ENCODE data around the gene KRTAP12-2. TPM values are rescaled to one million over a fixed set of nuclear protein-coding genes. Genes with fewer than 3 reads are reported as not detected.

The KRTAP12-2 gene
- polyA plus RNA-seq, 1 experiment: not detected

- TF ChIP-seq CTCF (IDR thresholded peaks at IDR 0.05; ENCODE audit: insufficient read depth, low read depth, low read length): no peak
- CTCF ChIA-PET: no interaction called here
Observed at GRCh38 chr21:44702111-44702972, 35.6 kb upstream of the KRTAP12-2 start.

GRCh38 chr21:44701541-44701940, 34.8 kb upstream of the KRTAP12-2 start:
- no peak overlapping the region for H3K4me3 ChIP-seq (ENCODE audit: low read depth, low read length)
- no peak for TF ChIP-seq CTCF (IDR thresholded peaks at IDR 0.05; ENCODE audit: insufficient read depth, low read depth, low read length)
- ChIA-PET POLR2A (no interaction called here), CTCF (interaction anchor here (0.7 kb wide), 1 partner anchor 9 kb away, joined by 3 read pairs; no protein-coding TSS in a partner anchor)
- peaks cover 27% of the 10 kb centered on the region for H3K27me3 ChIP-seq (ENCODE audit: control insufficient read depth, insufficient read depth, low read length)
- DNase-seq (ENCODE audit: low read depth): no peak
- H3K36me3 ChIP-seq (ENCODE audit: control insufficient read depth, insufficient read depth, low read length): no peaks in the 10 kb centered on the region

More at GRCh38 chr21:44702111-44702972, 35.6 kb upstream of the KRTAP12-2 start:
- POLR2A ChIA-PET: no interaction called here
- peaks cover 28% of the 10 kb centered on the region for H3K27me3 ChIP-seq (ENCODE audit: control insufficient read depth, insufficient read depth, low read length)
- no peaks in the 10 kb centered on the region for H3K36me3 ChIP-seq (ENCODE audit: control insufficient read depth, insufficient read depth, low read length)
- no peak overlapping the region for H3K4me3 ChIP-seq (ENCODE audit: low read depth, low read length)
- DNase-seq (ENCODE audit: low read depth): no peak

GRCh38 chr21:44701023-44701400, 34.3 kb upstream of the KRTAP12-2 start:
- H3K36me3 ChIP-seq (ENCODE audit: control insufficient read depth, insufficient read depth, low read length): no peaks in the 10 kb centered on the region
- no peak overlapping the region for H3K4me3 ChIP-seq (ENCODE audit: low read depth, low read length)
- no peak for DNase-seq (ENCODE audit: low read depth)
- ChIA-PET CTCF (interaction anchor here (0.7 kb wide), 1 partner anchor 9 kb away, joined by 3 read pairs; no protein-coding TSS in a partner anchor), POLR2A (no interaction called here)
- peaks cover 24% of the 10 kb centered on the region for H3K27me3 ChIP-seq (ENCODE audit: control insufficient read depth, insufficient read depth, low read length)
- TF ChIP-seq CTCF (IDR thresholded peaks at IDR 0.05; ENCODE audit: insufficient read depth, low read depth, low read length): no peak

GRCh38 chr21:44700101-44701022, 33.6 kb upstream of the KRTAP12-2 start:
- no peak for TF ChIP-seq CTCF (IDR thresholded peaks at IDR 0.05; ENCODE audit: insufficient read depth, low read depth, low read length)
- ChIA-PET CTCF (no interaction called here), POLR2A (no interaction called here)
- no peak overlapping the region for H3K4me3 ChIP-seq (ENCODE audit: low read depth, low read length)
- DNase-seq (ENCODE audit: low read depth): no peak
- H3K36me3 ChIP-seq (ENCODE audit: control insufficient read depth, insufficient read depth, low read length): no peaks in the 10 kb centered on the region
- peaks cover 22% of the 10 kb centered on the region for H3K27me3 ChIP-seq (ENCODE audit: control insufficient read depth, insufficient read depth, low read length)

GRCh38 chr21:44699502-44700001, 32.8 kb upstream of the KRTAP12-2 start:
- CTCF ChIA-PET: no interaction called here
- no peak overlapping the region for H3K4me3 ChIP-seq (ENCODE audit: low read depth, low read length)
- H3K27me3 ChIP-seq (ENCODE audit: control insufficient read depth, insufficient read depth, low read length): peaks cover 22% of the 10 kb centered on the region
- DNase-seq (ENCODE audit: low read depth): no peak
- H3K36me3 ChIP-seq (ENCODE audit: control insufficient read depth, insufficient read depth, low read length): no peaks in the 10 kb centered on the region
- TF ChIP-seq CTCF (IDR thresholded peaks at IDR 0.05; ENCODE audit: insufficient read depth, low read depth, low read length): no peak
- POLR2A ChIA-PET: no interaction called here

Measured in BJ (cell line).